ENCODE data around the gene TNPO2.

DNA sequence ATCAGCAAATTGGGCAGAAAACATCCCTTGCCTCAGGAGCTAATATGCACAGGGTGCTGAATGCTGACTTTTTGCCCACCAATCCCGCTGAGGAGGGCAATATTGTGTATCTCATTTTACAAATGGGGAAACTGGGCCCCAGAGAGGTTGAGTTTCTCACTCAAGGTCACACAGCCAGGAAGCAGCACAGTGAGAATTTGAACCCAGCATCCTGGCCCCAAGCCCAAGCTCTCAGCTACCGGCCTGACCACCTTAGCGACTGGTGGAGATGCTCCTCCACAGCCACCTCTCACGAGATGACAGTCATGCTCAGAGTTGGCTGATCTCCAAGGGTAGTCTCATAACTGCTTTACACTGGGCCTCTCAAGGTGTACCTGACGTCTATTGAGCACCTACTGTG is 30.8 kb downstream of the TNPO2 start:
- TF ChIP-seq YY1 (IDR thresholded peaks at IDR 0.05; ENCODE audit: insufficient read depth, insufficient read length) = no peak
- no peak for TF ChIP-seq ZNF274 (IDR thresholded peaks at IDR 0.05; ENCODE audit: low read depth, low read length)
